Upper lobe of left lung (tissue), 6 donors: ENCODE measurements around the gene KHK. TPM values are rescaled to one million over a fixed set of nuclear protein-coding genes. Genes with fewer than 3 reads are reported as not detected.

Source experiments
- ATAC-seq, 2 donors: fragments of 200-7000 bp; cut with Tn5 transposase; one replicate each; pipeline ENCODE4 v1.9.1; 2022; ENCODE audit warnings: mild to moderate bottlenecking in 2 of 2, moderate library complexity in 2 of 2; ENCODE audit not compliant: low FRiP score in 2 of 2
- DNase-seq, 2 donors: peaks; one replicate each; pipeline ENCODE4 v3.0.0-alpha.2; 2019 to 2020
- H3K27ac ChIP-seq, 4 donors: fragments of 200-600 bp; sonication (generic); one replicate each; pipeline ENCODE4 v1.5.1; 2016 to 2019
- H3K27me3 ChIP-seq, 4 donors: fragments of 200-600 bp; sonication (generic); one replicate each; pipeline ENCODE4 v1.5.1; 2017 to 2019
- H3K36me3 ChIP-seq, 4 donors: fragments of 200-600 bp; sonication (generic); one replicate each; pipeline ENCODE4 v1.5.1; 2016 to 2019
- H3K4me1 ChIP-seq, 4 donors: fragments of 200-600 bp; sonication (generic); one replicate each; pipeline ENCODE4 v1.5.1; 2018 to 2019
- H3K4me3 ChIP-seq, 4 donors: fragments of 200-600 bp; sonication (generic); one replicate each; pipeline ENCODE4 v1.5.1; 2017 to 2019; ENCODE audit warnings: mild to moderate bottlenecking in 2 of 4, moderate library complexity in 1 of 4
- H3K9me3 ChIP-seq, 4 donors: fragments of 200-600 bp; sonication (generic); one replicate each; pipeline ENCODE4 v1.5.1; 2018 to 2019
- EP300 ChIP-seq, 4 donors: sonication (generic); formaldehyde crosslinking; IDR thresholded peaks; one replicate each; pipeline ENCODE4 v1.5.1; 2017; ENCODE audit warnings: antibody characterized with exemption in 4 of 4, control low read depth in 2 of 4
- POLR2A ChIP-seq, 4 donors: fragments of 450-650 bp; IDR thresholded peaks; one replicate each; pipeline ENCODE4 v1.5.1; 2016 to 2017; ENCODE audit warnings: antibody characterized with exemption in 4 of 4, mild to moderate bottlenecking in 2 of 4
- POLR2AphosphoS5 ChIP-seq, 2 donors: sonication (generic); formaldehyde crosslinking; IDR thresholded peaks; one replicate each; pipeline ENCODE4 v1.5.1; 2017; ENCODE audit warnings: antibody characterized with exemption in 2 of 2
- WGBS, 2 donors: methylation state at CpG; one replicate each; pipeline ENCODE4 v1.1.5; 2017 to 2018; 5-methylcytosine and 5-hydroxymethylcytosine counted together
- total RNA-seq, 6 donors: library from RNA; depleted of rRNA in 4 of 6; stranded (reverse); fragments of >200 nt in 4 of 6; gene quantifications; one replicate each; pipeline versions ENCODE4 v1.1.0 to v1.2.1, GENCODE V29; 2016 to 2021
- TF ChIP-seq, protein P1 (sequence below), 6 experiments: fragments of 450-650 bp in 4 of 6; fragments of 200-600 bp in 2 of 6; sonication (generic) in 2 of 6; IDR thresholded peaks; one replicate each; pipeline ENCODE4 v1.5.1; 2016 to 2019; ENCODE audit warnings: antibody characterized with exemption in 6 of 6
- donor health status: DM: no; HTN: no; CAD: no; lungs with moderate emphysema.
- donor health status: DM: no; HTN: yes; CAD: no; lungs with severe emphysema.

The KHK gene
- total RNA-seq, 6 donors from 2014 or later, result 2.4 to 10.4 (median 6.3) TPM

DNA sequence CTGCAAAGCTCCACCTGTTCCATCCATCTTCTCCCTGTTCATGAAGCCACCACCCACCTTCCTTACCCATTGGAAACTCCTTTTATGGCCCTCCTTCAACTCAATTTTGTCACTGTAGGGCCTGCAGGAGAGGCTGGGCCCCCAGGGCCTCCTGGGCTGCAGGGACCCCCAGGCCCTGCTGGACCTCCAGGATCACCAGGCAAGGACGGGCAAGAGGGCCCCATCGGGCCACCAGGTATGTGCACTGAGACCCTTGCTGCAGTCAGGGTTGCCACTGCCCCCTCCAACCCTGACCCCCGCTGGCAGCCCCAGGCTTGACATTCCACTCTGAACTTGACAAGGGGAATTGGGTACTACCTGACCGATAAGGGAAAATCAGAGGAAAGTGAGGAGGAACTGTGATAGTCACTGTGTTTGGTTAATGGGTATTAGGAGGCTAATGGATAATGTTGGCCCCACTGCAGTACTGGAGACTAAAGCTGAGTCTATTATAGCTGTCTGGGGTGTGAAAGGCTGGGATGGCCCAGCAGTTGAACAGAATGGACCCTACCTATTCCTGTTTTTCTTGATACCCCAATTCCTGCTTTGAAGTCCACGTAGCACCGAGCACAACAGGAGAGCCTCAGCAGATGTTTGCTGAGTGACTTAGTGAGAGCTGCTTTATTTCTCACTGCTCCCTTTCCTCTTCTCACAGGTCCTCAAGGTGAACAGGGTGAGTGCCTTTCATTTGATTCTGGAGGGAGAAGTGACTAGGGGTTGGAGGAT lies 2.1 kb upstream of the KHK start:
- DNase-seq, result peak in 1 of 2 donors; percentile 45
- Histone ChIP-seq H3K27ac (no peak overlapping the region), H3K4me3 (no peak overlapping the region), H3K4me1 (peaks cover 27 to 52% (median 38%) of the 10 kb centered on the region in 4 donors), H3K36me3 (no peaks in the 10 kb centered on the region), H3K9me3 (no peaks in the 10 kb centered on the region), H3K27me3 (no peaks in the 10 kb centered on the region)
- 90 to 93% methylated on average over 5 to 6 of the region's 6 CpGs for WGBS, 2 donors
- ATAC-seq, result no peak
- TF ChIP-seq POLR2AphosphoS5 (IDR thresholded peaks at IDR 0.05), result no peak
- TF ChIP-seq EP300 (IDR thresholded peaks at IDR 0.05), result no peak
- no peak for TF ChIP-seq POLR2A (IDR thresholded peaks at IDR 0.05)

DNA sequence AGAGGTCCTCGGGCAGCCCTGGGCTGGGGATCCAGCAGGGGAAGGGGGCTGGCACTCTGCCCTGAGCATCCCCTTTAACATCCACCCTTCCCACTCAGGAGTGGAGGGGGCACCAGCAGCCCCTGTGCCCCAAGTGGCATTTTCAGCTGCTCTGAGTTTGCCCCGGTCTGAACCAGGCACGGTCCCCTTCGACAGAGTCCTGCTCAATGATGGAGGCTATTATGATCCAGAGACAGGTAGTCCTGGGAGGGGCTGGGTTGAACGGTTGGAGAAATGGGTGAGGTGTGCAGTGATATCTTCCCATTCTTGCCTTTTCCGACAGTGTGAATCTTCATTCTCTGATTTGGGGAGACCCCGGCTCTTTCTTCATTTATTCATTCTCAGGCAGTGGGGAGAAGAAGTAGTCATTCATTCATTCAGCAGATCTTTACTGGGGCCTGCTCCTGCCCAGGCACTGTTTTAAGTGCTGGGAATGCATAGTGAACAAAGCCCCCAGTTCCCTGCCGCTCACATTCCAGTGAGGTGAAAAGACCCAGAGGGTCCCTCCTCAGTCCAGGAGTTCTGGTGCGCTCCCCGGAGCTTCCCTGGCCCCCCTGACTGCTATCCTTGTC lies 1.4 kb upstream of the KHK start:
- Histone ChIP-seq H3K27me3 (no peaks in the 10 kb centered on the region), H3K36me3 (no peaks in the 10 kb centered on the region), H3K27ac (peak overlapping the region; percentile 90 to 92 (median 91)), H3K9me3 (no peaks in the 10 kb centered on the region), H3K4me1 (peaks cover 27 to 50% (median 38%) of the 10 kb centered on the region in 4 donors), H3K4me3 (peak overlapping the region; percentile 44 to 88 (median 70))
- WGBS, 2 donors, result 60 to 71% methylated on average over 6 to 10 of the region's 10 CpGs
- TF ChIP-seq POLR2AphosphoS5 (IDR thresholded peaks at IDR 0.05), result no peak
- TF ChIP-seq POLR2A (IDR thresholded peaks at IDR 0.05), result no peak
- TF ChIP-seq EP300 (IDR thresholded peaks at IDR 0.05), result no peak
- TF ChIP-seq, protein P1, sequence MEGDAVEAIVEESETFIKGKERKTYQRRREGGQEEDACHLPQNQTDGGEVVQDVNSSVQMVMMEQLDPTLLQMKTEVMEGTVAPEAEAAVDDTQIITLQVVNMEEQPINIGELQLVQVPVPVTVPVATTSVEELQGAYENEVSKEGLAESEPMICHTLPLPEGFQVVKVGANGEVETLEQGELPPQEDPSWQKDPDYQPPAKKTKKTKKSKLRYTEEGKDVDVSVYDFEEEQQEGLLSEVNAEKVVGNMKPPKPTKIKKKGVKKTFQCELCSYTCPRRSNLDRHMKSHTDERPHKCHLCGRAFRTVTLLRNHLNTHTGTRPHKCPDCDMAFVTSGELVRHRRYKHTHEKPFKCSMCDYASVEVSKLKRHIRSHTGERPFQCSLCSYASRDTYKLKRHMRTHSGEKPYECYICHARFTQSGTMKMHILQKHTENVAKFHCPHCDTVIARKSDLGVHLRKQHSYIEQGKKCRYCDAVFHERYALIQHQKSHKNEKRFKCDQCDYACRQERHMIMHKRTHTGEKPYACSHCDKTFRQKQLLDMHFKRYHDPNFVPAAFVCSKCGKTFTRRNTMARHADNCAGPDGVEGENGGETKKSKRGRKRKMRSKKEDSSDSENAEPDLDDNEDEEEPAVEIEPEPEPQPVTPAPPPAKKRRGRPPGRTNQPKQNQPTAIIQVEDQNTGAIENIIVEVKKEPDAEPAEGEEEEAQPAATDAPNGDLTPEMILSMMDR (IDR thresholded peaks at IDR 0.05), result no peak
- ATAC-seq, result no peak
- DNase-seq, result no peak

DNA sequence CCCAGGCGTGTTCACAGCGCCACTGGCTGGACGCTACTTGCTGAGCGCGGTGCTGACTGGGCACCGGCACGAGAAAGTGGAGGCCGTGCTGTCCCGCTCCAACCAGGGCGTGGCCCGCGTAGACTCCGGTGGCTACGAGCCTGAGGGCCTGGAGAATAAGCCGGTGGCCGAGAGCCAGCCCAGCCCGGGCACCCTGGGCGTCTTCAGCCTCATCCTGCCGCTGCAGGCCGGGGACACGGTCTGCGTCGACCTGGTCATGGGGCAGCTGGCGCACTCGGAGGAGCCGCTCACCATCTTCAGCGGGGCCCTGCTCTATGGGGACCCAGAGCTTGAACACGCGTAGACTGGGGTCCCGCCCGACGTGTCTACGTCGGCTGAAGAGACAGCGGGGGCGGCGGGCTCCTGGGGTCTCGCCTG lies 891 bp upstream of the KHK start:
- WGBS, 2 donors, result 0 to 1% methylated on average over 14 to 20 of the region's 38 CpGs
- ATAC-seq, result peak; percentile 54 to 74
- peak overlapping the region; percentile 44 to 88 (median 70) for H3K4me3 ChIP-seq

DNA sequence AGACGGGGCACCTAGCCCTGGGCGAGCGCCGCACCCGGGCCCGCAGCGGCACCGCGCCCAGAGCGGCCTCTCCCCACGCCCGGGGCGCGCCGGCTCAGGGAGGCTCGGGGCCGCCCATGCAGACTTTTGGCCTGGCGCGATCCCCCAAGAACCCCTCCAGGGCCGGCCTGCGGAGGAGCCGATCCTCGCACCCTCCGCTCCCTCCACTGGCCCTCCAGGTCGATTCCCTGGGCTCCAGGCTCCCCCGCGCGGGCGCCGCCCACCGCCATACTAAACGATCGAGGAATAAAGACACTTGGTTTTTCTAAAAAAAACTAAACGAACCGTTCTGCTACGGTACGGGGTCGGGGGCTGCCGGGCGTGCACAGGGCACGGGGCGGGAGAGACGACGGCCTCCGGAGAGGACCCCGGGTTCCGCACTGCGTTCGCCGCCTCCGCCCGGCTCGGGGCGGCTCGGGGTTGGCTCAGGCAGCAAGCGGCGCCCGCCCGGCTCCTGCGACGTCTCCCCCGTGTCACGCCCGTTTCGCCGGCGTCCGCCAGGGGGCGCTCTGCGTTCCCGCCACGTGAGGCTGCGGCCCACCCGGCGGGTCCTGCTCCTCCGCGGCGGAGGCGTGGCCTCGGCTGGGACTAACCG lies 365 bp upstream of the KHK start:
- Histone ChIP-seq H3K4me3 (peak overlapping the region; percentile 44 to 88 (median 70)), H3K4me1 (peaks cover 26 to 40% (median 31%) of the 10 kb centered on the region in 4 donors), H3K27me3 (no peaks in the 10 kb centered on the region), H3K36me3 (no peaks in the 10 kb centered on the region), H3K27ac (peak overlapping the region; percentile 90 to 92 (median 91)), H3K9me3 (no peaks in the 10 kb centered on the region)
- DNase-seq (peak; percentile 97 to 100), ATAC-seq (peak; percentile 95 to 97)
- peak in 3 of 4 donors; percentile 26 to 80 (median 66) for TF ChIP-seq POLR2A (IDR thresholded peaks at IDR 0.05)
- TF ChIP-seq, protein P1 (IDR thresholded peaks at IDR 0.05), result peak; percentile 95 to 99 (median 99)
- peak; percentile 73 to 77 for TF ChIP-seq POLR2AphosphoS5 (IDR thresholded peaks at IDR 0.05)
- TF ChIP-seq EP300 (IDR thresholded peaks at IDR 0.05), result no peak
- 0% methylated on average over 50 of the region's 81 CpGs; no CpG with 5 or more reads in 1 of the 2 donors for WGBS, 2 donors

More for the DNA sequence above, 891 bp upstream of the KHK start:
- Histone ChIP-seq H3K4me1 (peaks cover 27 to 45% (median 35%) of the 10 kb centered on the region in 4 donors), H3K27me3 (no peaks in the 10 kb centered on the region), H3K9me3 (no peaks in the 10 kb centered on the region), H3K27ac (peak overlapping the region; percentile 90 to 92 (median 91)), H3K36me3 (no peaks in the 10 kb centered on the region)
- DNase-seq, result peak; percentile 90 to 91
- TF ChIP-seq, protein P1 (IDR thresholded peaks at IDR 0.05), result peak in 4 of 6 experiments; percentile 23 to 65 (median 34)
- TF ChIP-seq POLR2AphosphoS5 (IDR thresholded peaks at IDR 0.05) (peak; percentile 39 to 63), POLR2A (IDR thresholded peaks at IDR 0.05) (peak in 2 of 4 donors; percentile 15 to 49), EP300 (IDR thresholded peaks at IDR 0.05) (no peak)
